ENCODE results near the gene NPW. TPM values are rescaled to one million over a fixed set of nuclear protein-coding genes. Genes with fewer than 3 reads are reported as not detected.

Gene NPW
- total RNA-seq, 2 experiments from 2014 or later: 24.3 to 28.3 TPM

GRCh38 chr16:2046893-2047329 lies 27.3 kb downstream of the NPW start:
- ChIA-PET CTCF (interaction anchor here (0.6 to 3.7 kb wide), 5 partner anchors 9 to 342 kb away, joined by 3 to 16 read pairs (median 4); no protein-coding TSS in a partner anchor), POLR2A (interaction anchor here (0.6 to 1.4 kb wide), 6 partner anchors 19 to 151 kb away, joined by 3 to 5 read pairs (median 4); partner anchors contain the start of gene RPS2)
- DNase-seq: no peak
- H3K4me3 Mint-ChIP-seq: peak overlapping the region; percentile 93
- H3K36me3 Mint-ChIP-seq (ENCODE audit: low read depth): peaks cover 1% of the 10 kb centered on the region
- intact Hi-C loops (cut with micrococcal nuclease): no loop called here
- no peaks in the 10 kb centered on the region for H3K9me3 Mint-ChIP-seq
- H3K27me3 Mint-ChIP-seq: no peaks in the 10 kb centered on the region
- peak overlapping the region; percentile 59 for H3K27ac Mint-ChIP-seq
- no peak for TF ChIP-seq CTCF (IDR thresholded peaks at IDR 0.05)
- ATAC-seq: no peak
- H3K4me1 Mint-ChIP-seq (ENCODE audit: low read depth): peaks cover 22% of the 10 kb centered on the region

GRCh38 chr16:2047330-2048115 lies 27.9 kb downstream of the NPW start, which contains the start of the genes NTHL1 and TSC2:
Gene NTHL1 (minus strand): TSS chr16:2047834. CDS start chr16:2047823, 11 bp downstream.
Gene TSC2 (plus strand): TSS chr16:2047985. CDS start chr16:2048616, 631 bp downstream.
- intact Hi-C loops (cut with micrococcal nuclease): no loop called here
- Mint-ChIP-seq H3K36me3 (ENCODE audit: low read depth) (peaks cover 1% of the 10 kb centered on the region), H3K9me3 (no peaks in the 10 kb centered on the region), H3K4me3 (peak within 1 kb of the TSS; percentile 93), H3K27me3 (no peaks in the 10 kb centered on the region), H3K4me1 (ENCODE audit: low read depth) (peaks cover 22% of the 10 kb centered on the region), H3K27ac (peak within 1 kb of the TSS; percentile 70)
- DNase-seq: peak; percentile 97
- peak; percentile 97 for ATAC-seq
- ChIA-PET CTCF (interaction anchor here (0.6 to 3.7 kb wide), 8 partner anchors 8 to 342 kb away, joined by 3 to 16 read pairs (median 4); partner anchors contain the start of gene TRAF7), POLR2A (interaction anchor here (0.6 to 1.4 kb wide), 10 partner anchors 15 to 150 kb away, joined by 3 to 7 read pairs (median 4); partner anchors contain the start of genes RPS2 and TRAF7)
- TF ChIP-seq CTCF (IDR thresholded peaks at IDR 0.05): peak; percentile 33

GRCh38 chr16:2048116-2048543 lies 28.5 kb downstream of the NPW start:
- no peak for ATAC-seq

GRCh38 chr16:2053211-2053610 lies 33.6 kb downstream of the NPW start:
- no peak for TF ChIP-seq CTCF (IDR thresholded peaks at IDR 0.05)
- peaks cover 6% of the 10 kb centered on the region for H3K36me3 Mint-ChIP-seq (ENCODE audit: low read depth)
- no peak overlapping the region for H3K4me3 Mint-ChIP-seq
- no peak overlapping the region for H3K27ac Mint-ChIP-seq
- H3K27me3 Mint-ChIP-seq: no peaks in the 10 kb centered on the region
- ChIA-PET CTCF (no interaction called here), POLR2A (interaction anchor here (1.0 to 1.1 kb wide), 2 partner anchors 87 to 101 kb away, joined by 3 read pairs; no protein-coding TSS in a partner anchor)
- H3K4me1 Mint-ChIP-seq (ENCODE audit: low read depth): peaks cover 14% of the 10 kb centered on the region
- DNase-seq: no peak
- no peak for ATAC-seq
- intact Hi-C loops (cut with micrococcal nuclease): no loop called here
- no peaks in the 10 kb centered on the region for H3K9me3 Mint-ChIP-seq

More at GRCh38 chr16:2048116-2048543, 28.5 kb downstream of the NPW start:
- ChIA-PET POLR2A (interaction anchor here (1.1 to 1.4 kb wide), 5 partner anchors 14 to 107 kb away, joined by 3 to 7 read pairs (median 4); partner anchors contain the start of gene TRAF7), CTCF (interaction anchor here (1.0 to 3.7 kb wide), 6 partner anchors 8 to 107 kb away, joined by 3 to 16 read pairs (median 7); partner anchors contain the start of gene TRAF7)
- Mint-ChIP-seq H3K4me3 (peak overlapping the region; percentile 93), H3K36me3 (ENCODE audit: low read depth) (peaks cover 1% of the 10 kb centered on the region), H3K27ac (peak overlapping the region; percentile 70), H3K9me3 (no peaks in the 10 kb centered on the region), H3K27me3 (no peaks in the 10 kb centered on the region), H3K4me1 (ENCODE audit: low read depth) (peaks cover 22% of the 10 kb centered on the region)
- intact Hi-C loops (cut with micrococcal nuclease): no loop called here
- DNase-seq: peak; percentile 37
- TF ChIP-seq CTCF (IDR thresholded peaks at IDR 0.05): no peak

All from activated CD8-positive, alpha-beta T cell treated with anti-CD3 and anti-CD28 coated beads for 36 hours (primary cell).